ENCODE data around the gene AKR1B1.

The AKR1B1 gene

DNA sequence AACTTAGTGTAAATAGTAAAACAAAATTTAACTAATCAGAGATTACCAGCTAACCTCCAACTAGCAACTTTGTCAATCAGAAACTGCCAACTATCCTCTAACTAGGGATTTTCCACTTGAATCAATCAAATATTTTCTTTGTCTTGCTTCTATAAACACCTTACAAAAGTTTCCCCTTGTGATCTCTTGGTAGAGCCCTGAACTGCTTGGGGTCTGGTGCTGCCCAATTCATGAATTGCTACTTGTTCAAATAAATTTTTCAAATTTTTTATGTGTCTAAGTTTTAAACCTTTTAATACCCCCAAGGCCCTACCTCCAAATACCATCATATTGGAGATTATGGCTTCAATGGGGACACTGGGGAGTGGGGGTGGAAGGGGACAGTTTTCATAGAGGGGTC, 24.0 kb upstream of the AKR1B1 start:
- Histone ChIP-seq H3K4me3 (ENCODE audit: low read depth in 1 of 2, low read length in 1 of 2) (no peak overlapping the region), H3K27ac (no peak overlapping the region), H3K27me3 (no peaks in the 10 kb centered on the region), H3K9me3 (no peaks in the 10 kb centered on the region), H3K36me3 (no peaks in the 10 kb centered on the region), H3K4me1 (ENCODE audit: control insufficient read depth in 1 of 2, insufficient read depth in 1 of 2, low read depth in 1 of 2, low read length in 1 of 2) (no peaks in the 10 kb centered on the region)
- TF ChIP-seq, protein P1, sequence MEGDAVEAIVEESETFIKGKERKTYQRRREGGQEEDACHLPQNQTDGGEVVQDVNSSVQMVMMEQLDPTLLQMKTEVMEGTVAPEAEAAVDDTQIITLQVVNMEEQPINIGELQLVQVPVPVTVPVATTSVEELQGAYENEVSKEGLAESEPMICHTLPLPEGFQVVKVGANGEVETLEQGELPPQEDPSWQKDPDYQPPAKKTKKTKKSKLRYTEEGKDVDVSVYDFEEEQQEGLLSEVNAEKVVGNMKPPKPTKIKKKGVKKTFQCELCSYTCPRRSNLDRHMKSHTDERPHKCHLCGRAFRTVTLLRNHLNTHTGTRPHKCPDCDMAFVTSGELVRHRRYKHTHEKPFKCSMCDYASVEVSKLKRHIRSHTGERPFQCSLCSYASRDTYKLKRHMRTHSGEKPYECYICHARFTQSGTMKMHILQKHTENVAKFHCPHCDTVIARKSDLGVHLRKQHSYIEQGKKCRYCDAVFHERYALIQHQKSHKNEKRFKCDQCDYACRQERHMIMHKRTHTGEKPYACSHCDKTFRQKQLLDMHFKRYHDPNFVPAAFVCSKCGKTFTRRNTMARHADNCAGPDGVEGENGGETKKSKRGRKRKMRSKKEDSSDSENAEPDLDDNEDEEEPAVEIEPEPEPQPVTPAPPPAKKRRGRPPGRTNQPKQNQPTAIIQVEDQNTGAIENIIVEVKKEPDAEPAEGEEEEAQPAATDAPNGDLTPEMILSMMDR (IDR thresholded peaks at IDR 0.05), result no peak

DNA sequence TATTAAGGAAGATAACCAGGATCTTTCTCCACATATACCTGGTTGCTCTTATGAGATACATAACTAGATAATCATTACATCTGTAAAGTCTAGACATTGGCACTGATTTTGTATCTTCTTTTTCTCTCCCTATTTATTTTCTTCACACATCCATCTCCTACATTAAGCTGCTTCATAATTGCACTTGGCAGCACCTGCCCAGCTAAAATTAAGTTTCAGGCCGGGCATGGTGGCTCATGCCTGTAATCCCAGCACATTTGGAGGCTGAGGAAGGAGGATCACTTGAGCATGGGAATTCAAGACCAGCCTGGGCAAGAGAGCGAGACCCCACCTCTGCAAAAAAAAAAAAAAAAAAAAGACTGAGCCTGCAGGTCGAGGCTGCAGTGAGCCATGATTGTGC, 22.3 kb upstream of the AKR1B1 start:
- TF ChIP-seq, protein P1 (IDR thresholded peaks at IDR 0.05), result no peak
- Histone ChIP-seq H3K4me1 (ENCODE audit: control insufficient read depth in 1 of 2, insufficient read depth in 1 of 2, low read depth in 1 of 2, low read length in 1 of 2) (no peaks in the 10 kb centered on the region), H3K36me3 (no peaks in the 10 kb centered on the region), H3K27me3 (no peaks in the 10 kb centered on the region), H3K27ac (no peak overlapping the region), H3K4me3 (ENCODE audit: low read depth in 1 of 2, low read length in 1 of 2) (no peak overlapping the region), H3K9me3 (no peaks in the 10 kb centered on the region)

DNA sequence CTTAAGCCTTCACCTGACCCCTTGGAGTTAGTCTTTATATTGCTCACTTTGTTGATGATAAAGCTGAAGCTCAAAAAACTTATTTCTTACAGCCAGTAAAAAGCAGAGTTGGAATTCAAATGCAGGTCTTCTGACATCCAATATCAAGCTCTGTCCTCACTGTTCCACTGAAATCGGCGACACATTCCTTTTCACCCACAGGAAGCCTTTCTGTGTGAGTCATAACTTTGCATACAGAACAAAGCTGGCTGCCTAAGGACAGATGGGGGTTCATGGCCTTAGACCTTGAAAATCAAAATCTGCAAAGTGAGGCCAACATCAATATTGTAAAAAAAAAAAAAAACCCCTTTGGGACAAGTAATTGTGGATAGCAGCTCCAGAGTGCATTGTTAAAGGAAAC, 21.8 kb upstream of the AKR1B1 start:
- no peaks in the 10 kb centered on the region for H3K36me3 ChIP-seq
- no peaks in the 10 kb centered on the region for H3K27me3 ChIP-seq
- no peaks in the 10 kb centered on the region for H3K9me3 ChIP-seq
- no peak overlapping the region for H3K27ac ChIP-seq
- TF ChIP-seq, protein P1 (IDR thresholded peaks at IDR 0.05), result no peak
- no peaks in the 10 kb centered on the region for H3K4me1 ChIP-seq (ENCODE audit: control insufficient read depth in 1 of 2, insufficient read depth in 1 of 2, low read depth in 1 of 2, low read length in 1 of 2)
- no peak overlapping the region for H3K4me3 ChIP-seq (ENCODE audit: low read depth in 1 of 2, low read length in 1 of 2)

DNA sequence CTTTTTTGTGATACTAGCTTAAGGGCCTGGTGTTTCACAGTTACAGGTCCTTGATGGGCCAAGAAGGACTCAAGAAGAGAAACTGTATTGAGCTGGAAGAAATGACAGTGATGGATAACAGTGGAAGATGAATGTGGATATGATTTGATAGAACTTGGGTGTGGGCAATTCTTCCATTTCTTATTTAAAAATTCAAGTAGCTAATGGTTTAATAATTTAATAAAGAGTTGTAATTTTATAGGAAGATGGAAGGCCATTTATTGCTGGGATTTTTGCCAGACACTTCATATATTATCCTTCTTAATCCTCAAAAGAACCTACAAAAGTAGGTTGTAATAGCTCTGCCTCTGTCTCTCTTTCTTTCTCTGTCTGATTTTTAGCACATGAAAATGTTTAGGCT, 21.3 kb upstream of the AKR1B1 start:
- no peak overlapping the region for H3K4me3 ChIP-seq (ENCODE audit: low read depth in 1 of 2, low read length in 1 of 2)
- H3K27ac ChIP-seq, result no peak overlapping the region
- H3K36me3 ChIP-seq, result no peaks in the 10 kb centered on the region
- H3K9me3 ChIP-seq, result no peaks in the 10 kb centered on the region
- H3K4me1 ChIP-seq (ENCODE audit: control insufficient read depth in 1 of 2, insufficient read depth in 1 of 2, low read depth in 1 of 2, low read length in 1 of 2), result no peaks in the 10 kb centered on the region
- H3K27me3 ChIP-seq, result no peaks in the 10 kb centered on the region
- TF ChIP-seq, protein P1 (IDR thresholded peaks at IDR 0.05), result no peak

DNA sequence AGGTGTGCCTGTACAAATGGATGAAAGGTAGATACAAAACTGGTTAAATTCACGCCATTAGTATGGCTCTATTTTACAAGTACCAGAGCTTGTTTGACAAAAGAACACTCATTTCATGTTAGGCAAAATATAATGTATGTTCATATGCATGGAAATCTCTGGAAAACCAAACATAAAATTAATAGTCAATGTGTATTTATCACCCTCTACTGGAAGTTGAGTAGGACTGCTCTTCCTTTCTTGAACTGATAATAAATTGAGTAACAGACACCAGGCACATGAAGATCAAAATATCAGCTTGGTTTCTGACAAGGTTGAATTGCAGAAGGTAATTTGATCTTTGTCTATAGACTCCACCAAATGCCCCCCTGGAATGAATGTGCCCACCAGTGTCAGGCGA, 19.8 kb upstream of the AKR1B1 start:
- H3K9me3 ChIP-seq, result no peaks in the 10 kb centered on the region
- H3K4me1 ChIP-seq (ENCODE audit: control insufficient read depth in 1 of 2, insufficient read depth in 1 of 2, low read depth in 1 of 2, low read length in 1 of 2), result no peaks in the 10 kb centered on the region
- no peaks in the 10 kb centered on the region for H3K27me3 ChIP-seq
- H3K4me3 ChIP-seq (ENCODE audit: low read depth in 1 of 2, low read length in 1 of 2), result no peak overlapping the region
- no peaks in the 10 kb centered on the region for H3K36me3 ChIP-seq
- TF ChIP-seq, protein P1 (IDR thresholded peaks at IDR 0.05), result no peak
- no peak overlapping the region for H3K27ac ChIP-seq

DNA sequence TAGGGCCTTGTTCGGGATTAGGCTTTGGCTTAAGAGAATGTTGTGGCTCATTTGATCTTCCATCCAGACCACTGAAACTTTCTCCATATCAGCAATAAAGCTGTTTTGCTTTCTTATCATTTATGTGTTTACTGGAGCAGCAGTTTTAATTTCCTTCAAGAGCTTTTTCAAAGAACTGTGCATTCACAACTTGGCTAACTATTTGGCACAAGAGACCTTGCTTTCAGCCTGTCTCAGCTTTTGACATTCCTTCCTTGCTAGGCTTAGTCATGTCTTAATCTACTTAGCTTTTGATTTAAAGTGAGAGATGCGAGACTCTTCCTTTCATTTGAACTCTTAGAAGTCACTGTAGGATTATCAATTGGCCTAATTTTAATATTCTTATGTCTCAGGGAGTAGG, 19.1 kb upstream of the AKR1B1 start:
- Histone ChIP-seq H3K9me3 (no peaks in the 10 kb centered on the region), H3K4me1 (ENCODE audit: control insufficient read depth in 1 of 2, insufficient read depth in 1 of 2, low read depth in 1 of 2, low read length in 1 of 2) (no peaks in the 10 kb centered on the region), H3K4me3 (ENCODE audit: low read depth in 1 of 2, low read length in 1 of 2) (no peak overlapping the region), H3K36me3 (no peaks in the 10 kb centered on the region), H3K27me3 (no peaks in the 10 kb centered on the region), H3K27ac (no peak overlapping the region)
- TF ChIP-seq, protein P1 (IDR thresholded peaks at IDR 0.05), result no peak

Data from neutrophil (primary cell).